ENCODE results near the gene RAB9A. TPM values are rescaled to one million over a fixed set of nuclear protein-coding genes. Genes with fewer than 3 reads are reported as not detected.
A peak's percentile ranks its signal among the peaks of the same experiment; 100 is the strongest.
"Not testable (repeated sequence)": the region's sequence is repeated elsewhere in the genome, so short reads cannot be mapped to it uniquely, and the experiment has no call there.

RAB9A gene
- polyA plus RNA-seq, 4 donors: 25.6 to 31.4 (median 30.2) TPM

DNA sequence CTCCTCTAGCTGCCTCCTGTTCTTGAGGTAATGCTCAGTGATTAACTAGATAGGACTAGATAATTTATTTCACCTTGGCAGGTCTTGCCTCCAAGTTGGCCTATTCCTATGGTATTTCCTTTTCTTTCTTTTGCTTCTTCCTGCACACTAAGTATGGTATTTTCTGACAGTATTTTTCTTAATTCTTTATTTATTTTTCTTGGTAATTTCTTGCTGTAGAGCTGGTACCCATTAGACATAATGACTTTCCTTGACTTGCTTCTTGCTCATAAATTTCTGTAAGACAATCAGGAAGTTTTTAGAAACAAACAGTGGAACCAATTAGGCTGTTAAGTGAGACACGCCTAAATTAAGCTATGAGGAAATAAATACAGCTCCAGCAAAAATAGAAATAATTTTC, 9.5 kb downstream of the RAB9A start:
- no peak for DNase-seq (ENCODE audit: low read depth in 4 of 4, low spot score in 3 of 4)

DNA sequence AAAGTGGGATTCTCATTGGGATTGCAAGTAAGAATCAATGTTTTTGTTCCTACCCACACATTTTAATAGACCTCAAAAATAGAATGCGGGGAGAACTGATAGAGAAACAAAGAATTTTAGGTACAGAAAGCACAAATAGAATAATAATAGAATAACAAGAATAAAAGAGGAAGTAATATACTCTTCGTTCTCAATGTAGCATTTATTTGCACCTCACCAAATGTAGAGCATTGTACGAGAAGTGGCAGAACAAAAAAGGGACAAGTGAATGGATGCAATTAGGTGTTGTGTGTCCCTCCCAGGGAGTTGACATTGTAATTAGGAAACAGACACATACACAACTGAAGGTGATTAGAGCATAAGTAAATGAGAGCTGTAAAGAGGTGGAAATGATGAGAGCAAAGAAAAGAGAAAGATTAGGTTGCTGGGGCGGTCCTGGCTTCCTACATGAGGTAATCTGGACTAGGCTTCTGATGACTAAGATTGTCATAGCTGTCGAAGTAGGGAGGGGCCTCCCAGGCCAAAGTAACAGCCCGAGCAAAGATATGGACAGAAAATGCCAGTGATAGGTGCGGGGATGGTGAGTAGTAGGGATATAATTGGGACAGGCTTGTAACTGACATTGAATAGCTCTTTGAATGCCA, 10.4 kb downstream of the RAB9A start:
- DNase-seq (ENCODE audit: low read depth in 4 of 4, low spot score in 3 of 4): no peak

DNA sequence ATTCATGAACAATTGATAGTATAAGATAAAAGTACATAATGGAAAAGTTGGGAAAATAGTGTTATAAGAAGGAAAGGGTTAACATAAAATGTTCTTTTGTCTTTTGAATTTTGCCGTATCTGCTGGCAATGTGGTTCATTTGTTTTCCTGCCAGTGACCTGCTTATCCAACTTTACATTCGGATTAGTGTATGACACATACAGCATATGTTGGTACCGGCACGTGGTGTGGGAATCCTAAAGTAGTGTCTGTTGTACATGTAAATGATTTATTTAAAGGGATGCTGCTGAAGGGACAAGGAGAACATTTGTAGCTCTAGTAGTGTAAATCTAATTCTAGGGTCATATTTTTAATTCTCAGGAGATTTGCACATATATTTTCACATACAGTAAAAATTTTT, 11.5 kb downstream of the RAB9A start:
- no peak for DNase-seq (ENCODE audit: low read depth in 4 of 4, low spot score in 3 of 4)

DNA sequence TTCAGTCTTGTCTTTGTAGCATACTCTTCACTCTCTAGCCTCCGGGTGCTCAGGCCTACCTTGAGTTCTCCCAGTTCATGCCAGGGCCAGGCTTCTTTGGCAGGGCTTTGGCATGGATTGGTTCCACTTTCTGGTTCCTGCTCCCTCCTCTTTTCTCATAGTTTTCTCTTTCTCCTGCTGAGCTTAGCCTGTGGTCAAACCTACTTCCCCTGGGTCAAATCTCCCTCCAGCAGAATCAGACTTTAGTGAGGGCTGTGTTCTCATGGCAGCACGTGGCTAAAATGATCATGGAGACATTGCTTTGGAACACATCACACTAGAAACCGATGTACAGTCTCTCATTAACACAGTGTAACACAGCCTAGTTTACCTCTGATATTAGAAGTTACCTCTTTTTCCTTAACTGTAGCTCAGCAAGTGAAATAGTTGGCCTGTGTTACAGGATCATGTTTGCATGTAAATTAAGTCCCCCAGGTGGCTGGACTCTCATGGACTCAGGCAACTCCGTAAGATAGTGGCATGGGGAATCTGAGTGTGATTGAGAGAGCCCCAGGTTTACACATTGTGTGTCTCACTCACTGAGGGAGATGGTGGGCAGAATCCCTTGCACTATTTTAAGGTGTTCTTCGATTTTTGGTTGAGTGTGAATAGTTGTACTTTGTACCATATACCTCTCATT, 13.3 kb downstream of the RAB9A start:
- DNase-seq (ENCODE audit: low read depth in 4 of 4, low spot score in 3 of 4): no peak

DNA sequence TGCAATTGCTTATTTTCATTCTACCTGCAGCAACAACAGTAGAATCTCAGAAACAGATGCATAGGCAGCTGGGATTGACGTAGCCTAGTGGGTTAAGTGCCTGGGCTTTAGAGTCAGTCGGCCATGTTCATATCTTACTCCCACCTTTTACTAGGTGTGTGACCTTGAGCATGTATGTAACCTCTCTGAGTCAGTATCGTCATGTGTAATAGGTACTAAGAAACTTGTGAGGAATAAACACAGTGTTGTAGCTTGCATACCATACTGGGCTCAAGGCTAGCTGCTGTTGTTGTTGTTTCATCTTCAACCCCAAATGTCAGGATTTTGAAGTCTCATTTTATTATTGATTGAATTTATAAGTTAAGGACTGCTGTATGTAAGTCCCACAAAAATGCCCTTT, 14.2 kb downstream of the RAB9A start:
- DNase-seq (ENCODE audit: low read depth in 4 of 4, low spot score in 3 of 4): no peak

DNA sequence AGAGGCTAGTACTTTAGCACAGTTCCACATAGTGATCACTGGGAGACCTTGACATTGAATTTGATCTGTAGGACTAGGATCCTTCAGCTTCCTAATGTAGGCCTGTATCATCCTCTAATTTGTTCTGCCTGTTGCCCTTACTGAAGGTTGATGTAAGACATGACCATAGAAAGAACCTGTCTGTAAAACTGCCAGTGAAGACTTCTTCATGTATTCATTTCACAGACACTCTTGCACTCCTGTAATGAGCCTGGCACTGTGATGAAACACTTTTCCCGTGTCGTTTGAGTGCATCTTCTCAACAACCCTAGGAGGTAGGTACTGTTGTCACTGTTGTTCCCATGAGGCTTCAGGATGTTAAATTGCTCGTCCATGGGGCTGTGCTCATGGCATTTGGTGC, 14.7 kb downstream of the RAB9A start:
- no peak for DNase-seq (ENCODE audit: low read depth in 4 of 4, low spot score in 3 of 4)

DNA sequence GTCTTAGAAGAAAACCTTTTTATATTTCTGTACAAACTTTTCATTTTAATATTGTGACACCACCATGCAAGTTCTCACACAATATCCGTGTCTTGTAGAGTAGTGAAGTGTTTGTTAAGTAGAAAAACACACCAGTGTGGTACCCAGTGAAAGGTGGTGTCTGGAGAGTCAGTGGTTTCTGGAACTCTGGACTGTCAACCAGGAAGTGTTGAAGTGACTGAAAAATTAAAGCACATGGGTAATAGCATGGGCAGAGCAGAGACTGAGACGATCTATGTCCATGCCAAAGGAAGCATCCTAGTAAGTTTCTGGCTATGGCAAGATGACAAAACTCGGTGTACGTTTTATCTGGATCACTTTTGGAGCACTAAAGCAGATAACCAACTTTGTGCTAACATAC, 22.2 kb downstream of the RAB9A start:
- no peak for DNase-seq (ENCODE audit: low read depth in 4 of 4, low spot score in 3 of 4)

DNA sequence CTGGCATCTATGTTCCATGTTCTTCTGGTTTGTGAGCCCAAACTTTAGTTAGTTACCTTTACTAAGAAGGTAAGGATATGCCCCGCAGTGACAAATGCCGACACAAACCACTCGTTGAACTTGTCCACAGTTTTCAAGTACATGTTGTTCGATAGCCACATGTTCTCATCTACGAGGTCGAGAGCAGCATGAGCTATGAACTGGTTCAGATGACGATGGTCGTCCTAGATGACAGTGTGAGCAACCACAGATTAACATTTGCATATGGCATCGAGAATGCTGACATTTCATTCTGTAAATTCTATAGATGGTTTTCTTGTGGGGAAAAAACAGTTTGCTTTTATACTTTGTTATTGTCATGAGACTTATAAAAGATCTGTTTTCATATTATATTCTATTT, 27.5 kb downstream of the RAB9A start:
- no peak for DNase-seq (ENCODE audit: low read depth in 4 of 4, low spot score in 3 of 4)

DNA sequence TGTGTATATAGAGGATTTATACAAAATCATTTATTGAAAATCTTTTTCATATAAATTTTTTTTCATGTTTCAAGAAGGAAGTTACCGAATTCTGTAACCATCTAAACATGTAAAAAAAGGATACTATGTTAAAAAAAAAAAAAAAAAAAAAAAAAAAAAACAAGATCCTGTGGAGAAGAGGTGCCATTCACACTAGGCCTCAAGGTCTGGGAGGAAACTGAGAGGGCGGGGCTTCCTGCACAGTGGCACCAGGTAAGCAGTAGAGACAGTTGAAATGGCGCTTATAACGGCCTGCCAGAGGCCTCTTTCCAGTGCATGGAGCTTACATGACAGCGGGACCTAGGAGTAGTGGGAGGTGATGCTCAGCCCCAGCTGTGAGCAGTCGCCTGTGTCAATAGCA, 28.0 kb downstream of the RAB9A start:
- DNase-seq (ENCODE audit: low read depth in 4 of 4, low spot score in 3 of 4): no peak

DNA sequence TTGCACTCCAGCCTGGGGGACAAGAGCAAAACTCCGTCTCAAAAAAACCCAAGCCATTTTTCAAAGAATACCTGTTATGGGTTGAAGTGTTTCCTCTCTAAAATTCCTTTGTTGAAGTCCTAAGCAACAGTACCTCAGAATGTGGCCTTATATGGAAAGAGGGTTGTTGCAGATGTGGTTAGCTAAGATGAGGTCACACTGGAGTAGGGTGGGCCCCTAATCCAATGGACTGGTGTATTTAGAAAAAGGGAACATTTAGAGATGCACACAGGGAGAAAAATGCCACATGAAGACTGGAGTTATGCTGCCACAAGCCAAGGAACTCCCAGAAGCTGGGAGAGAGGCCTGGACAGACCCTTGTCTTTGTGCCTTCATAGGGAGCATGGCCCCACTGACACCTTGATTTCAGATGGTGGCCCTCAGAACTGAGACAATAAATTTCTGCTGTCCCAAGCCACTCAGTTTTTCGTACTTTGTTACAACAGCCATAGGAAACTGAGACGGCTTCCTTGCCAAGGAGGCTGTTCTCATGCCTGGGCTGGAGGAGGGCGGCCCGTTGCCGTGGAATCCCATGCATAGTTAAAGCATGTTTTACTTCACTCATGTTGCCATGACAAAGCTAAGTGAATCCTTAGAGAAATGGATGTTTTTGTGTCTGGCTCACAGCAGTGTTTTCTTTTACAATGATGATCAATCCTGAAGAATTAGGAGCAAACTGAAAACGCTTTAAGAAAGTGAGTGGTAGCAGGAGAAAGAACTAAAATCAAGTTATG, 29.0 kb downstream of the RAB9A start:
- no peak for DNase-seq (ENCODE audit: low read depth in 4 of 4, low spot score in 3 of 4)

DNA sequence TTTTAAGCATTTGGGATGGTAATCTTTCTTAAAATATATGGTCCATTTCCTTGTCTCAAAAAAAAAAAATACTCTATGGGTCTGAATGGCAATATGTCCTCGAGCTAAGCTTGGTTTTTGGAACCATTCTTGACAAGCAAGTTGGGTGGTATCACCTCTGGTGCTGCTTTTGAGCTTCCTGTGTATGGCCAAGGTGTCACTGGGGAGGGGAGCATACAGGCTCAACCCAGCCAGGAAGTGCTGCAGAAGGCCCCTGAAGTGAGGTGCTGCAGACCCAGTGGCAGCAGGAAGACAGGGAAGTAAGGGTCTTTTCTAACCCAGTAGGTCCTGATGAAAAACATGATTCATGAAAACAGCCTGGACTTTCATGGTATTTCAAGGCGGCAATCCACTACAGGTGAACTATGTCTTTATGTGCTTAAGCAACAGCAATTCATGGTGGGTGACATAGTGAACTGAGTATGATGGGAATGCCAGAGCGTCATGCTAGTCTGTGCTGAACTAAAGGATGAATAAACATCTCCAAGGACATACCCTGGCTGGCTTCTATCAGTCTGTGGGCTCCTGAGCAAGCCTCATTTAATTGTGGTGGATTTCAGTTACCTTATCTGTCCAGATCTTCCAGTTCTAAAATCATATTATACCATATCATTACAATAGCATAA, 30.4 kb downstream of the RAB9A start:
- no peak for DNase-seq (ENCODE audit: low read depth in 4 of 4, low spot score in 3 of 4)

DNA sequence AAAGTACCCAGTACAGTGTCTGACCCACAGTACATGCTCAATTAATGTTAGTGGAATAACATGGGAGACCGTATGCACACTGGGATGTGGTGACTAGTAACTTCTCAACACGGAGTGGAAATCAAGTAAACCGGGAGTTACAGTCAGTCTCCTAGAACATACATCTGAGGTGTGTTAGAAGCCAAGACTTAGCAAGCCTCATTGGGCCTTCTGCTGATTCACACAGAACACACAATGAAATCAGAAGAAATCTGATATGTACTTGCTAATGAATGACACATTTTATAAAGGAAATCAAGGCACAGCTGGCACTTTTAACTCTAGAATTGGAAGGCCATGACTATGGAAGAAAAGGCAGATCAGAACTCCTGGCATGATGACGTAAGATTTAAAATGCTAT, 32.4 kb downstream of the RAB9A start:
- no peak for DNase-seq (ENCODE audit: low read depth in 4 of 4, low spot score in 3 of 4)

DNA sequence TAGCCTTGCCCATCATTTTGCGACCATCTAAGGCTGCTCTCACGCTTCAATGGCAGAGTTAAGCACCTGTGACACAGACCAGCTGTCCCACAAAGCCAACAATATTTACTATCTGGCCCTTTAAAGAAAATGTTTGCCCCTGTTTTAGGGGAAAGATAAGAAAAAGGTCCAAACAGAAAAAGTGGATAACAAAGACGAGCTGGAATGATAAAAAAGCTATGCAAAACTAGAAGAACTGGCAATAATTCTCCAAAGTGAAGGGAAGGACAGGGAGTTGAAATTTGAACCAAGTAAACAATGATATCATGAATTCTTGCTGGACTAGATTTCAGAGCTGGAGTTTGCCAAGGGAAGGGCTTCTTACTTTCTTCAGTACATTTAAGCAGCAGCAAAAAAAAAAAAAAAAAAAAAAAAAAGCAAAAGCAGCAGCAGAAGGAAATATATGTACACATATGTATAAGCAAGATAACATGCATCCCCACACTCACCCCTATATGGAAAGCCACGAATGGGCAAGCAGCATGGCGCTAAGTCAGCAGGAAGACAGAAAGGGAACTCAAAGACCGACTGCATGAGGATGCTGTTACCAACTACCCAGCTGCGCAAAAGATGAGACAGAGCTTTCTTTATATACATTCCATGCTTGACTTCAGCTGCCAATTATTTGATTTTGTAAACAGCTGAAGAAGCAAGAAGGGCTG, 33.0 kb downstream of the RAB9A start:
- DNase-seq (ENCODE audit: low read depth in 4 of 4, low spot score in 3 of 4): no peak

DNA sequence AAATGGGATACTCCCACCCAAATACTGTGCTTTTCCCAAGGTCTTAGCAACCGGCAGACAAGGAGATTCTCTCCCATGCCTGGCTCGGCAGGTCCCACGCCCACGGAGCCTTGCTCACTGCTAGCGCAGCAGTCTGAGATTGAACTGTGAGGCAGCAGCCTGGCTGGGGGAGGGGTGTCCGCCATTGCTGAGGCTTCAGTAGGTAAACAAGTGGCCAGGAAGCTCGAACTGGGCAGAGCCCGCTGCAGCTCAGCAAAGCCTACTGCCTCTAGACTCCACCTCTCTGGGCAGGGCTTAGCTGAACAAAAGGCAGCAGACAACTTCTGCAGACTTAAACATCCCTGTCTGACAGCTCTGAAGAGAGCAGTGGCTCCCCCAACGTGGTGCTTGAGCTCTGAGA, 36.0 kb downstream of the RAB9A start:
- not testable (repeated sequence) for DNase-seq (ENCODE audit: low read depth in 4 of 4, low spot score in 3 of 4)

DNA sequence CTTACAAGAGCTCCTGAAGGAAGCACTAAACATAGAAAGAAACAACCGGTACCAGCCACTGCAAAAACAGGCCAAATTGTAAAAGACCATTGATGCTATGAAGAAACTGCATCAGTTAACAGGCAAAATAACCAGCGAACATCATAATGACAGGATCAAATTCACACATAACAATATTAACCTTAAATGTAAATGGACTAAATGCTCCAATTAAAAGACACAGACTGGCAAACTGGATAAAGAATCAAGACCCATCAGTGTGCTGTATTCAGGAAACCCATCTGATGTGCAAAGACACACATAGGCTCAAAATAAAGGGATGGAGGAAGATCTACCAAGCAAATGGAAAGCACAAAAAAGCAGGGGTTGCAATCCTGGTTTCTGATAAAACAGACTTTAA, 37.7 kb downstream of the RAB9A start:
- DNase-seq (ENCODE audit: low read depth in 4 of 4, low spot score in 3 of 4): not testable (repeated sequence)

DNA sequence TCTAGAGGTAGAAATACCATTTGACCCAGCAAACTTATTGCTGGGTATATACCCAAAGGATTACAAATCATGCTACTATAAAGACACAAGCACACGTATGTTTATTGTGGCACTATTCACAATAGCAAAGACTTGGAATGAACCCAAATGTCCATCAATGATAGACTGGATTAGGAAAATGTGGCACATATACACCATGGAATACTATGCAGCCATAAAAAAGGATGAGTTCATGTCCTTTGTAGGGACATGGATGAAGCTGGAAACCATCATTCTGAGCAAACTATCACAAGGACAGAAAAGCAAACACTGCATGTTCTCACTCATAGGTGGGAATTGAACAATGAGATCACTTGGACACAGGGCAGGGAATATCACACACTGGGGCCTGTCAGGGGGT, 41.6 kb downstream of the RAB9A start:
- DNase-seq (ENCODE audit: low read depth in 4 of 4, low spot score in 3 of 4): not testable (repeated sequence)

DNA sequence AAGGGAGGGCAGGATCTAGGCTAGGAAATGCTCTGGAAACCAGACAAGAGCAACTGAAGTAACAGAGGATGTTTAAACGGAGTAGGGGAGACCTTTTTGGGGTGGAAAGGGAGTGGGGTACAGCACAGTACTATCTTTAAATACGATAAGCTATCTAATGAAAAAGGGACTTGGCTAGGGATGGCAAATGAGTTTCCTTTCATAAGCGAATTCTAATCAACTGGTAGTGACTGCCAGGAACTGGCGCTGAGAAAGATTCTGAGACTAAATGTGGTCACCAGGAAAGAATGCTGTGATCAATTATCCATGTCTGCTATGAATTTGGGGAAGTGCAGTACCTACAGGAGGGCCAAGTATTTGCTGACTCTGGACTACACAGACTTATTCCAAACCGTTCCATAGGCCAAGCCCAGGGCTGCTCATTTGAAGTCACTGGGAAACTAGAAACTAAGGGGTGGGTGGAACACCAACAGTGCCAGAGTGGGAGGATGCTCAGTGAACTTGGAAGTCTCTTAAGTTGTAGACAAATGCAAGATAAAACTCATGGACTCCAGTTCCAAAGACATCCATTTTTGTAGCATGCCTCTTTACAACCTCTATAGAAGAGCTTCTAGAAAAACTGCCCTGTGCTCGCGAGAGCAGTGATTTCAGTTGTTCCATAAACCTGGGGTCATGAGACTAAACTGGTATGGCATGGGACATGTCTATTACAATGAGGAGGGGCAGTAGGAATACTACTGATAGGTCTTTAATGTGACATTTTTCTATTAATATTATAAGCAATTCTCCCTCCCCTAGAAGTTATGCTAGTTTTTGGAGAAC, 43.5 kb downstream of the RAB9A start:
- DNase-seq (ENCODE audit: low read depth in 4 of 4, low spot score in 3 of 4): no peak

DNA sequence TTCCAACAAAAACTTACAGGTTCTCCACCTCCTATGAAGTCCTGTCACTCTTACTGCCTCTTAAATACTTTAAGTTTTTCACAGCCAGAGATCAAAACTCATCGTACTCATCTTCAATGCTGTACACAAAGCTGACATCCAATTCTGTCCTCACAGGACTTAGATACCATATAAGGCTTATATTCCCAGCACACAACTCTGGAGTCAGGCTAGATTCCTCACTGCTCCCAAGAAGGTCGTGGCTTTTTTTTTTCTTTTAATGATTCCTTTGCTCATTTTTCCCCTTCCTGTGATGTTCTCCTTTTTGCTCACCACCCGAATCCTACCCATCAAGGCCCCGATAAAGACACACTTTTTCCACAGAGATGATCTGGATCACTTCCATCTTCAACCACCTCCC, 44.6 kb downstream of the RAB9A start:
- no peak for DNase-seq (ENCODE audit: low read depth in 4 of 4, low spot score in 3 of 4)

DNA sequence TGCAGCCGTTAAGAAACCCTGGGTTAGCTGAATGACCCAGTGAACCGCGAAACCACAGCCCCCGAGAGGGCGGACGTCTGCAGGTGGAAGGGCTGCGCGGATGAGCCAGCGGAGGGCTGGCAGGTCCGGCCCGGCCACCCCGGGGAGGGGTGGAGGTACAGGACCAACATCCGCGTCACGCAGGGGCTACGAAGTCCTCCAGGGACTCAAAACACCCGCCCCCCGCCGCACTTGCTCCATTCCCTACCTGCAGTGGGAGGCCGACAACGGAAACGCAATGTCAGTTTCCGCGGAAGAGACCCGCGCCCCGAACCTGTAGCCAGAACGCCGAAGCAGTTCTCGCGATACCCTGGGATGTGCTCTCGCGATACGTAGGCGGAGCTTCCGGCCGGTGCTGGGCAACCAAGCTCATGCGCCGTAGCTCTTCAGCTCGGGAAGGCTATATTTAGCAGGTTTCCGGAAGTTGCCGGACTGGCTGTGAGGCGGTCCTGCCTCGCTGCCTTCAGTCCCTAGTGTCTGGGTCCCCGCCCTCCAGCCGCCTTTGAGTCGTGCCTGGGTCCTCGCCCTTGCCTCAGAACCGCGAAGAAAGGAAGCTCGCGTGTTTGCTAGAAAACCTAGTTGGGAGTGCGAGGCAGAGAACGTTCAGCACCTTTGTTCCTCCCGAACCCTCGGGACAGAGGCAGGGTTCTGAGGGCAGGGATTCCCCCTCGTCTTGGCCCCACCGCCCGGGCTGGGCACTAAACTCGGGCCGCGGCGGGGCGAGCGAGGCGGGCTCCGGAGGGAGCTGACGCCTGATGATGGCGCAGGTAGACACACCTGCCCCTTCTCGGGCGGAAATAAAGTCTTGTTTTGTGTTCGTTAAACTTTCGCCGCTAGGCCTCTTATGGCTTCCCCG, 45.6 kb downstream of the RAB9A start, which contains the start of the genes OFD1 and TRAPPC2:
Gene OFD1, plus strand, starts transcription at position 471 of the 895 bp plus-strand sequence. Its CDS starts 324 bp downstream, at position 795.
Gene TRAPPC2, minus strand, starts transcription at position 343 of the 895 bp plus-strand sequence. CDS start 14,657 bp downstream, outside the sequence.
- peak; percentile 77 to 87 (median 80) for DNase-seq (ENCODE audit: low read depth in 4 of 4, low spot score in 3 of 4)

Data from right renal pelvis (tissue), 4 donors.